ENCODE results near the gene IRF4. TPM values are rescaled to one million over a fixed set of nuclear protein-coding genes. Genes with fewer than 3 reads are reported as not detected.

Gene IRF4
- total RNA-seq, 3 donors from 2014 or later: 9.1 to 25.2 (median 13.0) TPM

GRCh38 chr6:383856-384255, 7.7 kb upstream of the IRF4 start:
- DNase-seq (ENCODE audit: low spot score in 2 of 2): no peak
- TF ChIP-seq CTCF (IDR thresholded peaks at IDR 0.05) (no peak), POLR2A (IDR thresholded peaks at IDR 0.05) (no peak), POLR2AphosphoS5 (IDR thresholded peaks at IDR 0.05) (no peak)
- Histone ChIP-seq H3K4me1 (no peaks in the 10 kb centered on the region), H3K27ac (no peak overlapping the region), H3K27me3 (peaks cover 0 to 59% of the 10 kb centered on the region in 2 donors), H3K36me3 (no peaks in the 10 kb centered on the region), H3K4me3 (no peak overlapping the region), H3K9me3 (no peaks in the 10 kb centered on the region)
- intact Hi-C loops (cut with DNase I; ENCODE audit: low total_unique reads): no loop called here

- Histone ChIP-seq H3K27me3 (peaks cover 0 to 59% of the 10 kb centered on the region in 2 donors), H3K4me3 (no peak overlapping the region), H3K9me3 (no peaks in the 10 kb centered on the region), H3K4me1 (no peaks in the 10 kb centered on the region), H3K36me3 (no peaks in the 10 kb centered on the region), H3K27ac (no peak overlapping the region)
- no peak for DNase-seq (ENCODE audit: low spot score in 2 of 2)
- TF ChIP-seq POLR2AphosphoS5 (IDR thresholded peaks at IDR 0.05) (no peak), POLR2A (IDR thresholded peaks at IDR 0.05) (no peak), CTCF (IDR thresholded peaks at IDR 0.05) (no peak)
- intact Hi-C loops (cut with DNase I; ENCODE audit: low total_unique reads): no loop called here
These were observed 6.7 kb upstream of the IRF4 start for GRCh38 chr6:384898-385297.

- no peak overlapping the region for H3K27ac ChIP-seq
- no peak for DNase-seq (ENCODE audit: low spot score in 2 of 2)
- peaks cover 0 to 59% of the 10 kb centered on the region in 2 donors for H3K27me3 ChIP-seq
- no peaks in the 10 kb centered on the region for H3K36me3 ChIP-seq
- no peak overlapping the region for H3K4me3 ChIP-seq
- TF ChIP-seq CTCF (IDR thresholded peaks at IDR 0.05): no peak
- H3K4me1 ChIP-seq: no peaks in the 10 kb centered on the region
- H3K9me3 ChIP-seq: no peaks in the 10 kb centered on the region
- intact Hi-C loops (cut with DNase I; ENCODE audit: low total_unique reads): no loop called here
These were observed 5.9 kb upstream of the IRF4 start for GRCh38 chr6:385614-386013.

GRCh38 chr6:386688-387266, 4.8 kb upstream of the IRF4 start:
- H3K27ac ChIP-seq: no peak overlapping the region
- H3K4me3 ChIP-seq: no peak overlapping the region
- no peaks in the 10 kb centered on the region for H3K36me3 ChIP-seq
- intact Hi-C loops (cut with DNase I; ENCODE audit: low total_unique reads): no loop called here
- H3K4me1 ChIP-seq: peaks cover 0 to 2% of the 10 kb centered on the region in 2 donors
- H3K27me3 ChIP-seq: peaks cover 1 to 66% of the 10 kb centered on the region in 2 donors
- no peak for DNase-seq (ENCODE audit: low spot score in 2 of 2)
- no peaks in the 10 kb centered on the region for H3K9me3 ChIP-seq
- no peak for TF ChIP-seq POLR2AphosphoS5 (IDR thresholded peaks at IDR 0.05)
- TF ChIP-seq CTCF (IDR thresholded peaks at IDR 0.05): no peak
- no peak for TF ChIP-seq POLR2A (IDR thresholded peaks at IDR 0.05)

- peaks cover 3 to 67% of the 10 kb centered on the region in 2 donors for H3K27me3 ChIP-seq
- no peak for TF ChIP-seq CTCF (IDR thresholded peaks at IDR 0.05)
- no peak for TF ChIP-seq POLR2A (IDR thresholded peaks at IDR 0.05)
- peak in 1 of 3 donors; percentile 55 for TF ChIP-seq POLR2AphosphoS5 (IDR thresholded peaks at IDR 0.05)
- H3K36me3 ChIP-seq: no peaks in the 10 kb centered on the region
- no peak overlapping the region for H3K27ac ChIP-seq
- H3K4me3 ChIP-seq: no peak overlapping the region
- intact Hi-C loops (cut with DNase I; ENCODE audit: low total_unique reads): no loop called here
- no peak for DNase-seq (ENCODE audit: low spot score in 2 of 2)
- H3K9me3 ChIP-seq: no peaks in the 10 kb centered on the region
- peaks cover 3 to 7% of the 10 kb centered on the region in 2 donors for H3K4me1 ChIP-seq
These were observed 4.2 kb upstream of the IRF4 start for GRCh38 chr6:387293-387741.

All from breast epithelium (tissue), 4 donors.